HCT116 (cell line): ENCODE data around the gene PRKCD. TPM values are rescaled to one million over a fixed set of nuclear protein-coding genes. Genes with fewer than 3 reads are reported as not detected.

Experiments used
- ATAC-seq: fragments of 200-7000 bp; cut with Tn5 transposase; 2 replicates; pipeline ENCODE4 v1.9.1; 2020; ENCODE audit warnings: mild to moderate bottlenecking, moderate library complexity
- BruUV-seq: library from RNA; stranded (reverse); fragments of 400-500 nt; replicated peaks from 2 replicates; lab custom pipeline; 2021; lab: Mats Ljungman, UMichigan
- CTCF ChIA-PET: fragments of 300-600 bp; sonication (Branson Sonifier 250); formaldehyde crosslinking; loops from one replicate; lab custom pipeline; 2021; ENCODE audit warnings: antibody characterized with exemption; lab: Charles Lee
- POLR2A ChIA-PET: fragments of 300-600, 350-600 bp; sonication (Branson Sonifier 250); formaldehyde crosslinking; loops from one replicate; lab custom pipeline; 2021; ENCODE audit warnings: antibody characterized with exemption; lab: Charles Lee
- RAD21 ChIA-PET, 2 experiments: fragments of 300-600 bp; sonication (Branson Sonifier 250); formaldehyde crosslinking; loops; one replicate each; lab custom pipeline; 2023; ENCODE audit warnings: low total read pairs in 2 of 2; ENCODE audit not compliant: uncharacterized antibody in 2 of 2, unreplicated experiment in 2 of 2, low non-redundant PET in 1 of 2; lab: Charles Lee
- DNase-seq: peaks from one replicate; pipeline ENCODE4 v3.0.0-alpha.2; 2010; ENCODE audit warnings: low read depth, low spot score
- H2AFZ ChIP-seq: fragments of 200-600 bp; shearing (Covaris generic), sonication (generic); 2 replicates; pipeline ENCODE4 v1.6.1; 2017; ENCODE audit warnings: low read depth, mixed run types, mixed read lengths, antibody characterized with exemption, low read length; ENCODE audit not compliant: poor library complexity, severe bottlenecking
- H3K27ac ChIP-seq: 2 replicates; pipeline ENCODE4 v1.5.1; 2012; ENCODE audit warnings: low read depth, low read length
- H3K27me3 ChIP-seq: fragments of 200-600 bp; sonication (generic); 2 replicates; pipeline ENCODE4 v1.6.1; 2016; ENCODE audit warnings: mixed run types, low read length, mixed read lengths; ENCODE audit not compliant: insufficient read depth
- H3K36me3 ChIP-seq, 2 experiments: fragments of 200-500 bp in 1 of 2; fragments of 200-600 bp in 1 of 2; sonication (Bioruptor generic) in 1 of 2; sonication (generic) in 1 of 2; 2 replicates each; pipeline versions ENCODE4 v1.5.1 to v1.6.1; 2014 to 2016; ENCODE audit warnings: low read length in 2 of 2, inconsistent platforms in 1 of 2, mixed read lengths in 1 of 2, mixed run types in 1 of 2; ENCODE audit not compliant: insufficient read depth in 2 of 2, control insufficient read depth in 1 of 2
- H3K4me1 ChIP-seq, 2 experiments: fragments of 200-600 bp in 1 of 2; sonication (generic) in 1 of 2; 2 replicates each; pipeline versions ENCODE4 v1.5.1 to v1.6.1; 2012 to 2017; ENCODE audit warnings: low read length in 2 of 2, inconsistent platforms in 1 of 2, mild to moderate bottlenecking in 1 of 2, mixed read lengths in 1 of 2, mixed run types in 1 of 2, moderate library complexity in 1 of 2; ENCODE audit not compliant: insufficient read depth in 2 of 2, control insufficient read depth in 1 of 2
- H3K4me2 ChIP-seq: fragments of 200-600 bp; sonication (generic); 2 replicates; pipeline ENCODE4 v1.6.1; 2017; ENCODE audit warnings: mixed run types, low read length, mixed read lengths
- H3K4me3 ChIP-seq, 2 experiments: fragments of 200-600 bp in 1 of 2; sonication (generic) in 1 of 2; replicated peaks in 1 of 2; 2 replicates each; pipeline ENCODE4 v1.5.1; 2011 to 2016; ENCODE audit warnings: low read length in 2 of 2, control low read depth in 1 of 2, low read depth in 1 of 2, mild to moderate bottlenecking in 1 of 2, mixed read lengths in 1 of 2, mixed run types in 1 of 2
- H3K79me2 ChIP-seq: fragments of 200-600 bp; sonication (generic); 2 replicates; pipeline ENCODE4 v1.6.1; 2017; ENCODE audit warnings: mild to moderate bottlenecking, mixed run types, low read length, moderate library complexity, mixed read lengths; ENCODE audit not compliant: insufficient read depth
- H3K9ac ChIP-seq: fragments of 200-600 bp; sonication (generic); 2 replicates; pipeline ENCODE4 v1.6.1; 2016; ENCODE audit warnings: low read length, mixed read lengths
- H3K9me2 ChIP-seq: fragments of 200-600 bp; sonication (generic), shearing (Covaris generic); 2 replicates; pipeline ENCODE4 v1.6.1; 2017; ENCODE audit warnings: mixed run types, mild to moderate bottlenecking, moderate library complexity; ENCODE audit not compliant: insufficient read depth
- H3K9me3 ChIP-seq, 2 experiments: fragments of 200-500 bp in 1 of 2; fragments of 200-600 bp in 1 of 2; sonication (Bioruptor generic) in 1 of 2; sonication (generic) in 1 of 2; 2 replicates each; pipeline ENCODE4 v1.6.1; 2014 to 2017; ENCODE audit warnings: low read length in 2 of 2, mixed read lengths in 2 of 2, inconsistent platforms in 1 of 2, low read depth in 1 of 2, mild to moderate bottlenecking in 1 of 2, mixed run types in 1 of 2, moderate library complexity in 1 of 2; ENCODE audit not compliant: control insufficient read depth in 1 of 2, insufficient read depth in 1 of 2
- H4K20me1 ChIP-seq: fragments of 200-600 bp; sonication (generic), shearing (Covaris generic); 2 replicates; pipeline ENCODE4 v1.6.1; 2017; ENCODE audit warnings: mixed run types, mild to moderate bottlenecking, moderate library complexity; ENCODE audit not compliant: insufficient read depth
- EGR1 ChIP-seq: IDR thresholded peaks from 2 replicates; pipeline ENCODE4 v1.6.1; 2012; ENCODE audit warnings: low read depth
- ELF1 ChIP-seq: IDR thresholded peaks from 2 replicates; pipeline ENCODE4 v1.6.1; 2012; ENCODE audit warnings: low read depth, borderline replicate concordance
- EZH2phosphoT487 ChIP-seq: fragments of 200-600 bp; IDR thresholded peaks from 2 replicates; pipeline ENCODE4 v1.6.1; 2018; ENCODE audit warnings: antibody characterized with exemption, borderline replicate concordance
- POLR2A ChIP-seq: IDR thresholded peaks from 2 replicates; pipeline ENCODE4 v1.7.0; 2011; ENCODE audit warnings: borderline replicate concordance; ENCODE audit not compliant: insufficient read depth, insufficient read length; ENCODE audit errors: extremely low read depth
- REST ChIP-seq: IDR thresholded peaks from 2 replicates; pipeline ENCODE4 v1.6.1; 2012; ENCODE audit warnings: low read depth
- SIN3A ChIP-seq: IDR thresholded peaks from 2 replicates; pipeline ENCODE4 v1.6.1; 2012; ENCODE audit warnings: low read depth
- SRF ChIP-seq: IDR thresholded peaks from 2 replicates; pipeline ENCODE4 v1.6.1; 2012; ENCODE audit warnings: low read depth
- TCF7L2 ChIP-seq: IDR thresholded peaks from 2 replicates; pipeline ENCODE4 v1.7.0; 2011; ENCODE audit warnings: borderline replicate concordance, inconsistent platforms; ENCODE audit not compliant: insufficient read depth, insufficient read length; ENCODE audit errors: extremely low read depth
- ZFX ChIP-seq: fragments of 450-650 bp; IDR thresholded peaks from 2 replicates; pipeline ENCODE4 v1.6.1; 2017
- ZNF274 ChIP-seq: fragments of 200-500 bp; sonication (Bioruptor generic); IDR thresholded peaks from 2 replicates; pipeline ENCODE4 v1.6.1; 2014; ENCODE audit warnings: mild to moderate bottlenecking, low read depth, low read length, inconsistent platforms
- intact Hi-C: fragments of 100-400 bp; cut with micrococcal nuclease; formaldehyde crosslinking; loops from 2 replicates; pipeline ENCODE4 v1.10.0; 2022
- total RNA-seq: library from RNA; stranded (reverse); gene quantifications from one replicate; pipeline ENCODE4 v1.2.1, GENCODE V29; 2021; ENCODE audit not compliant: unreplicated experiment
- TF ChIP-seq, protein P1 (sequence below), 3 experiments: fragments of 200-600 bp in 1 of 3; sonication (generic) in 1 of 3; IDR thresholded peaks in 2 of 3; conservative IDR thresholded peaks in 1 of 3; 2 replicates each; pipeline ENCODE4 v1.5.1; 2012 to 2017; ENCODE audit warnings: low read depth in 2 of 3, low read length in 2 of 3, antibody characterized with exemption in 1 of 3, borderline replicate concordance in 1 of 3, control low read depth in 1 of 3, mild to moderate bottlenecking in 1 of 3, mixed read lengths in 1 of 3, mixed run types in 1 of 3, moderate library complexity in 1 of 3; ENCODE audit not compliant: insufficient read depth in 1 of 3

PRKCD gene
- total RNA-seq, 1 experiment from 2014 or later, result 34.4 TPM

DNA sequence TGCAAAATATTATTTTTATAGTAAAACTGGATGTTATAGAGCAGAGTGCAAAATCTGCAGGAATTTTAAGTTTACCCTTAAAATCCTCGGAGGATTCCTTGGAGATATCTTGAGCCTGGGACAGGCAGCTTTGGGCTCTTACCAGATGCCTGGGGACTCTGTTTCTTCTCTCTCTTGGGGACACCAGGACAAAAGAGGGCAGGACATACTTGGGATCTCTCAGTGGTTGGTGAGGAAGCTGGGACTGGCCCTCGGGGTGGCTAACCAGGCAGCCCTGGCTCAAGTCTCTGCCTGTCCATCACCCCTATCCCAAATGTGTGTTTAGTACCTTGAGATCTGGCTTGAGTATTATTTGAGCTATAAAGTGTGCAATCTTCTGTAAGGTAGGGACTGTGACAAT, 56.2 kb downstream of the PRKCD start:
- RAD21 ChIA-PET, result no interaction called here
- BruUV-seq, result no TSS peak
- POLR2A ChIA-PET, result no interaction called here

More for the DNA sequence above, 56.2 kb downstream of the PRKCD start:
- H3K9ac ChIP-seq, result no peak overlapping the region
- no peak overlapping the region for H2AFZ ChIP-seq
- no peaks in the 10 kb centered on the region; the same call in 1 of the 2 replicates for H3K79me2 ChIP-seq
- no peaks in the 10 kb centered on the region for H3K27me3 ChIP-seq
- H3K4me2 ChIP-seq, result no peak overlapping the region
- no peaks in the 10 kb centered on the region for H4K20me1 ChIP-seq
- DNase-seq (no peak), ATAC-seq (no peak)
- H3K4me1 ChIP-seq, result peaks cover 0 to 4% of the 10 kb centered on the region in 2 experiments; a peak in 1 of 4 replicates
- H3K9me2 ChIP-seq, result no peaks in the 10 kb centered on the region
- TF ChIP-seq ELF1 (no peak), ZFX (no peak), EZH2phosphoT487 (no peak), POLR2A (no peak), SIN3A (no peak), TCF7L2 (no peak), SRF (no peak), REST (no peak), ZNF274 (no peak), EGR1 (no peak)
- TF ChIP-seq, protein P1, sequence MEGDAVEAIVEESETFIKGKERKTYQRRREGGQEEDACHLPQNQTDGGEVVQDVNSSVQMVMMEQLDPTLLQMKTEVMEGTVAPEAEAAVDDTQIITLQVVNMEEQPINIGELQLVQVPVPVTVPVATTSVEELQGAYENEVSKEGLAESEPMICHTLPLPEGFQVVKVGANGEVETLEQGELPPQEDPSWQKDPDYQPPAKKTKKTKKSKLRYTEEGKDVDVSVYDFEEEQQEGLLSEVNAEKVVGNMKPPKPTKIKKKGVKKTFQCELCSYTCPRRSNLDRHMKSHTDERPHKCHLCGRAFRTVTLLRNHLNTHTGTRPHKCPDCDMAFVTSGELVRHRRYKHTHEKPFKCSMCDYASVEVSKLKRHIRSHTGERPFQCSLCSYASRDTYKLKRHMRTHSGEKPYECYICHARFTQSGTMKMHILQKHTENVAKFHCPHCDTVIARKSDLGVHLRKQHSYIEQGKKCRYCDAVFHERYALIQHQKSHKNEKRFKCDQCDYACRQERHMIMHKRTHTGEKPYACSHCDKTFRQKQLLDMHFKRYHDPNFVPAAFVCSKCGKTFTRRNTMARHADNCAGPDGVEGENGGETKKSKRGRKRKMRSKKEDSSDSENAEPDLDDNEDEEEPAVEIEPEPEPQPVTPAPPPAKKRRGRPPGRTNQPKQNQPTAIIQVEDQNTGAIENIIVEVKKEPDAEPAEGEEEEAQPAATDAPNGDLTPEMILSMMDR (IDR thresholded peaks at IDR 0.05 in 2 of 3, conservative IDR thresholded peaks at IDR 0.05 in 1 of 3; ENCODE audit: borderline replicate concordance in 1 of 3, insufficient read depth in 1 of 3, low read depth in 2 of 3, low read length in 2 of 3), result no peak
- H3K4me3 ChIP-seq, result no peak overlapping the region
- no peak overlapping the region for H3K27ac ChIP-seq
- H3K36me3 ChIP-seq, result no peaks in the 10 kb centered on the region; a peak in 1 of 4 replicates
- H3K9me3 ChIP-seq, result no peaks in the 10 kb centered on the region
- CTCF ChIA-PET, result no interaction called here
- intact Hi-C loops, result no loop called here
